ENCODE results near the gene SETDB1. TPM values are rescaled to one million over a fixed set of nuclear protein-coding genes. Genes with fewer than 3 reads are reported as not detected.
A peak's percentile ranks its signal among the peaks of the same experiment; 100 is the strongest.

Gene SETDB1
- total and polyA plus RNA-seq, 2 of the 13 experiments (the other 11 are each of a cell fraction or from before 2014, with no cell fraction given) = 33.1 to 34.6 TPM

DNA sequence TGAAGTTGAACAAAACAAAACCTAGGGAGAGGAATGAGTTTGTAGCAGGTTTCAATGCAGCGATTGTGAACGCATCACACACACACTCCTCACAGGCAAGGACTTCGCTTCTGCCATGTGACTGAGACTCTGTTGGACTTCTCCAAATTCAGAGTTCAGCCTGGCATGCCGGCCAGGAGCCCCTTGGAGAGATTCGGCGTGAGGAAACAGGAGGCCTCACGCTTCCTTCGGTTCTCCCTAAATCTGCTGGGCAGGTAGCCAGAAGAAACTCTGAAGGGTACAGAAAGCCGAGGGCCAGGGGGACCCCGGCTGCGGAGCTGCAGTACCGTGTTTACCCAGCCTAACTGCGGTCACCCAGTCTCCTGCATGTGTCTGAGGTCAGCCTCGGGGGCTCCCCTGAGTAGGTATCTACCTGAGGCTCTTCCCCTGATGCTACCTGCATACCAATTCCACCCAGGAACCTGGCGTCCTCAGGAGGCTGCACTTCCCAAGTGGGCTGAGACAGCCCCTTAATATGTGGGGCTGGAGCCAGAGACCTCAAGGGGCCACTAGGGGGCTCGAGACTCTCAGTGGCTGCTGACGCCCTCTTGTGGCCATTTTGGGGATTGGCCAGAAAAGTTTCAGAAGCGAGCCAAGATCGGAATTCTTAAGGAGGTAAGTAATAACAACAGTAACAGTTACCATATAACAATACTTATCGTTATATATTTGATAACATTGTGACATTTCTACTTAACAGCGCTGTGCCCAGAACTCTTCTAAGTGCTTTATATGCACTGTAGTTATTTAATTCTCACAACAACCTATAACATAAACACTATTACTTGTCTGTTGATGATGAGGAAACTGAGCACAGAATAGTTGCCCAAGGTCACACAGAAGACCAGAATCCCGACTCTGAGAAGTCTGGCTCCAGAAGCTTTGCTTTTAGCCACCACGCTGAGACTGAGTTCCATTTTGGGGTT is 53.2 kb downstream of the SETDB1 start (continued):
- TF ChIP-seq ZNF777 (CRISPR knock-in tag; IDR thresholded peaks at IDR 0.05) (no peak), ZNF17 (CRISPR knock-in tag; IDR thresholded peaks at IDR 0.05) (no peak), ZNF343 (CRISPR knock-in tag; IDR thresholded peaks at IDR 0.05) (0 out of 2 replicates have a peak, but pooled peaks have one; percentile 51), IKZF1 (IDR thresholded peaks at IDR 0.05) (no peak), SMARCC2 (IDR thresholded peaks at IDR 0.05) (no peak), ZNF431 (CRISPR knock-in tag; IDR thresholded peaks at IDR 0.05; ENCODE audit: borderline replicate concordance, low read depth) (no peak), HDAC1 (CRISPR knock-in tag; IDR thresholded peaks at IDR 0.05) (peak; percentile 31; the same call in 1 of the 2 replicates), ZSCAN30 (CRISPR knock-in tag; IDR thresholded peaks at IDR 0.05) (no peak), PAF1 (CRISPR knock-in tag; IDR thresholded peaks at IDR 0.05) (no peak), NR2F2 (IDR thresholded peaks at IDR 0.05; ENCODE audit: borderline replicate concordance, low read depth) (no peak), HIVEP1 (CRISPR knock-in tag; IDR thresholded peaks at IDR 0.05) (peak; percentile 68; the same call in 1 of the 2 replicates), PITX1 (CRISPR knock-in tag; IDR thresholded peaks at IDR 0.05) (0 out of 2 replicates have a peak, but pooled peaks have one; percentile 39), ZNF124 (CRISPR knock-in tag; IDR thresholded peaks at IDR 0.05) (peak; percentile 84; the same call in 1 of the 2 replicates), MED13 (CRISPR knock-in tag; IDR thresholded peaks at IDR 0.05) (no peak), ZNF749 (CRISPR knock-in tag; IDR thresholded peaks at IDR 0.05; ENCODE audit: borderline replicate concordance) (no peak), MTF1 (CRISPR knock-in tag; IDR thresholded peaks at IDR 0.05) (no peak), ATM (IDR thresholded peaks at IDR 0.05; ENCODE audit: borderline replicate concordance) (no peak), ZNF557 (CRISPR knock-in tag; IDR thresholded peaks at IDR 0.05) (no peak), MAFG (CRISPR knock-in tag; IDR thresholded peaks at IDR 0.05) (no peak), NCOA1 (CRISPR knock-in tag; IDR thresholded peaks at IDR 0.05) (no peak), RELA (CRISPR knock-in tag; IDR thresholded peaks at IDR 0.05) (no peak), ZNF589 (CRISPR knock-in tag; conservative IDR thresholded peaks at IDR 0.05) (no peak), FOXK1 (CRISPR knock-in tag; IDR thresholded peaks at IDR 0.05; ENCODE audit: borderline replicate concordance, low read depth) (no peak), ZKSCAN5 (CRISPR knock-in tag; IDR thresholded peaks at IDR 0.05) (no peak), ZNF496 (CRISPR knock-in tag; IDR thresholded peaks at IDR 0.05; ENCODE audit: insufficient replicate concordance) (no peak), POLR2A (IDR thresholded peaks at IDR 0.05; ENCODE audit: insufficient read depth in 1 of 2, low read depth in 2 of 2, low read length in 2 of 2) (0 out of 4 replicates have a peak, but pooled peaks of 1 of the 2 experiments have one; percentile 26), ZFP82 (CRISPR knock-in tag; IDR thresholded peaks at IDR 0.05; ENCODE audit: borderline replicate concordance) (no peak), KAT2B (IDR thresholded peaks at IDR 0.05; ENCODE audit: borderline replicate concordance, low read depth, low read length) (no peak)
- TF ChIP-seq, protein P1, sequence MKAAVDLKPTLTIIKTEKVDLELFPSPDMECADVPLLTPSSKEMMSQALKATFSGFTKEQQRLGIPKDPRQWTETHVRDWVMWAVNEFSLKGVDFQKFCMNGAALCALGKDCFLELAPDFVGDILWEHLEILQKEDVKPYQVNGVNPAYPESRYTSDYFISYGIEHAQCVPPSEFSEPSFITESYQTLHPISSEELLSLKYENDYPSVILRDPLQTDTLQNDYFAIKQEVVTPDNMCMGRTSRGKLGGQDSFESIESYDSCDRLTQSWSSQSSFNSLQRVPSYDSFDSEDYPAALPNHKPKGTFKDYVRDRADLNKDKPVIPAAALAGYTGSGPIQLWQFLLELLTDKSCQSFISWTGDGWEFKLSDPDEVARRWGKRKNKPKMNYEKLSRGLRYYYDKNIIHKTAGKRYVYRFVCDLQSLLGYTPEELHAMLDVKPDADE (CRISPR knock-in tag; IDR thresholded peaks at IDR 0.05) = no peak
- TF ChIP-seq, protein P2, sequence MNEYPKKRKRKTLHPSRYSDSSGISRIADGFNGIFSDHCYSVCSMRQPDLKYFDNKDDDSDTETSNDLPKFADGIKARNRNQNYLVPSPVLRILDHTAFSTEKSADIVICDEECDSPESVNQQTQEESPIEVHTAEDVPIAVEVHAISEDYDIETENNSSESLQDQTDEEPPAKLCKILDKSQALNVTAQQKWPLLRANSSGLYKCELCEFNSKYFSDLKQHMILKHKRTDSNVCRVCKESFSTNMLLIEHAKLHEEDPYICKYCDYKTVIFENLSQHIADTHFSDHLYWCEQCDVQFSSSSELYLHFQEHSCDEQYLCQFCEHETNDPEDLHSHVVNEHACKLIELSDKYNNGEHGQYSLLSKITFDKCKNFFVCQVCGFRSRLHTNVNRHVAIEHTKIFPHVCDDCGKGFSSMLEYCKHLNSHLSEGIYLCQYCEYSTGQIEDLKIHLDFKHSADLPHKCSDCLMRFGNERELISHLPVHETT (CRISPR knock-in tag; conservative IDR thresholded peaks at IDR 0.05) = no peak
